Liver (tissue), 9 donors: ENCODE data around the gene ETS1. TPM values are rescaled to one million over a fixed set of nuclear protein-coding genes. Genes with fewer than 3 reads are reported as not detected.

Experiments used
- DNase-seq: peaks from one replicate; pipeline ENCODE4 v3.0.0-alpha.2; 2017; ENCODE audit warnings: low spot score
- H3K27ac ChIP-seq, 2 donors: one replicate each; pipeline ENCODE4 v1.7.0; 2013; ENCODE audit warnings: inconsistent platforms in 2 of 2, low read length in 2 of 2, control low read depth in 1 of 2, low read depth in 1 of 2, mild to moderate bottlenecking in 1 of 2
- H3K27me3 ChIP-seq, 4 donors: one replicate each; pipeline versions ENCODE4 v1.6.1 to v1.7.0; 2013; ENCODE audit warnings: low read length in 3 of 4, inconsistent platforms in 1 of 4, mild to moderate bottlenecking in 1 of 4, moderate library complexity in 1 of 4; ENCODE audit not compliant: control insufficient read depth in 4 of 4, insufficient read depth in 4 of 4
- H3K36me3 ChIP-seq, 4 donors: one replicate each; pipeline versions ENCODE4 v1.6.1 to v1.7.0; 2013; ENCODE audit warnings: low read length in 3 of 4, mild to moderate bottlenecking in 3 of 4, low read depth in 1 of 4, moderate library complexity in 1 of 4; ENCODE audit not compliant: control insufficient read depth in 4 of 4, insufficient read depth in 3 of 4
- H3K4me1 ChIP-seq, 4 donors: one replicate each; pipeline versions ENCODE4 v1.6.1 to v1.7.0; 2013; ENCODE audit warnings: low read length in 3 of 4, mild to moderate bottlenecking in 3 of 4, moderate library complexity in 1 of 4; ENCODE audit not compliant: control insufficient read depth in 4 of 4, insufficient read depth in 4 of 4
- H3K4me3 ChIP-seq, 3 donors: one replicate each; pipeline versions ENCODE4 v1.6.1 to v1.7.0; 2013; ENCODE audit warnings: low read length in 3 of 3, control low read depth in 1 of 3, low read depth in 1 of 3, mild to moderate bottlenecking in 1 of 3
- H3K9ac ChIP-seq, 2 donors: one replicate each; pipeline ENCODE4 v1.7.0; 2013; ENCODE audit warnings: low read length in 2 of 2, mild to moderate bottlenecking in 2 of 2, moderate library complexity in 2 of 2, control low read depth in 1 of 2, low read depth in 1 of 2
- H3K9me3 ChIP-seq, 4 donors: one replicate each; pipeline versions ENCODE4 v1.6.1 to v1.7.0; 2013; ENCODE audit warnings: low read length in 3 of 4; ENCODE audit not compliant: control insufficient read depth in 4 of 4
- CTCF ChIP-seq: fragments of 150-350 bp; IDR thresholded peaks from 2 replicates; pipeline ENCODE4 v1.5.1; 2017; ENCODE audit warnings: improper control_type of control experiment, low read depth, low read length; ENCODE audit not compliant: missing input control
- FOXA2 ChIP-seq: IDR thresholded peaks from 2 replicates; pipeline ENCODE4 v1.6.1; 2016; ENCODE audit warnings: antibody characterized with exemption
- NR2F2 ChIP-seq: IDR thresholded peaks from 2 replicates; pipeline ENCODE4 v1.6.1; 2016; ENCODE audit warnings: antibody characterized with exemption
- REST ChIP-seq: IDR thresholded peaks from 2 replicates; pipeline ENCODE4 v1.6.1; 2016; ENCODE audit warnings: antibody characterized with exemption, mild to moderate bottlenecking
- RXRA ChIP-seq, 2 donors: IDR thresholded peaks; 2 replicates each; pipeline ENCODE4 v1.6.1; 2017 to 2018; ENCODE audit warnings: antibody characterized with exemption in 2 of 2, mild to moderate bottlenecking in 1 of 2
- ZBTB33 ChIP-seq: IDR thresholded peaks from 2 replicates; pipeline ENCODE4 v1.6.1; 2016; ENCODE audit warnings: antibody characterized with exemption
- WGBS: extraction: QIAGEN DNeasy Blood & Tissue Kit; methylation state at CpG from one replicate; pipeline ENCODE4 v1.1.7; 2013; 5-methylcytosine and 5-hydroxymethylcytosine counted together
- polyA plus RNA-seq, 2 donors: library from polyadenylated mRNA; stranded (reverse) in 1 of 2; unstranded in 1 of 2; fragments of 200-250 nt in 1 of 2; fragments of >200 nt in 1 of 2; fragmentation: Nextera tagmentation in 1 of 2; extraction: Ambion mirVana in 1 of 2; gene quantifications; one replicate each; pipeline versions ENCODE4 v1.2.1 to v1.2.3, GENCODE V29; 2013 to 2015
- total RNA-seq, 2 donors: library from RNA; depleted of rRNA; stranded (reverse); fragments of >200 nt; gene quantifications; one replicate each; pipeline ENCODE4 v1.2.3, GENCODE V29; 2014
- donor health status: healthy.
- donor health status: healthy.
- donor health status: healthy.
- donor health status: healthy.
- donor health status: healthy.

Gene ETS1
- total and polyA plus RNA-seq, 4 donors: 4.8 to 30.0 (median 20.3) TPM

GRCh38 chr11:128525411-128526243 is 61.7 kb downstream of the ETS1 start:
- peaks cover 0 to 10% (median 3%) of the 10 kb centered on the region in 4 donors for H3K4me1 ChIP-seq

GRCh38 chr11:128524172-128524571 is 63.2 kb downstream of the ETS1 start:
- no peak for DNase-seq
- WGBS: 87% methylated on average over 4 of the region's 4 CpGs
- peaks cover 0 to 10% (median 3%) of the 10 kb centered on the region in 4 donors for H3K4me1 ChIP-seq
- no peaks in the 10 kb centered on the region for H3K27me3 ChIP-seq
- H3K9ac ChIP-seq: peak overlapping the region in 1 of 2 donors; percentile 5
- H3K27ac ChIP-seq: peak overlapping the region in 1 of 2 donors; percentile 4
- H3K36me3 ChIP-seq: no peaks in the 10 kb centered on the region
- H3K4me3 ChIP-seq: no peak overlapping the region
- H3K9me3 ChIP-seq: no peaks in the 10 kb centered on the region
- TF ChIP-seq RXRA (IDR thresholded peaks at IDR 0.05): no peak
- no peak for TF ChIP-seq FOXA2
- TF ChIP-seq NR2F2: no peak
- no peak for TF ChIP-seq ZBTB33
- TF ChIP-seq CTCF: no peak
- TF ChIP-seq REST: no peak

More at GRCh38 chr11:128525411-128526243, 61.7 kb downstream of the ETS1 start:
- DNase-seq: no peak
- Histone ChIP-seq H3K4me3 (no peak overlapping the region), H3K9ac (no peak overlapping the region), H3K27me3 (no peaks in the 10 kb centered on the region), H3K36me3 (no peaks in the 10 kb centered on the region), H3K27ac (peak overlapping the region in 1 of 2 donors; percentile 23), H3K9me3 (no peaks in the 10 kb centered on the region)
- no peak for TF ChIP-seq ZBTB33
- TF ChIP-seq RXRA (IDR thresholded peaks at IDR 0.05): no peak
- no peak for TF ChIP-seq NR2F2
- no peak for TF ChIP-seq FOXA2
- TF ChIP-seq CTCF: no peak
- 56% methylated on average over 1 of the region's 1 CpG for WGBS
